ENCODE data around the gene SETBP1.

SETBP1 gene

GRCh38 chr18:44786257-44786656 is 105.6 kb downstream of the SETBP1 start:
- TF ChIP-seq ZFP30 (CRISPR knock-in tag; IDR thresholded peaks at IDR 0.05) (no peak), PPARA (CRISPR knock-in tag; IDR thresholded peaks at IDR 0.05; ENCODE audit: borderline replicate concordance) (no peak), TCF4 (CRISPR knock-in tag; IDR thresholded peaks at IDR 0.05; ENCODE audit: borderline replicate concordance) (no peak), ZC3H10 (CRISPR knock-in tag; IDR thresholded peaks at IDR 0.05) (no peak), ZNF8 (CRISPR knock-in tag; IDR thresholded peaks at IDR 0.05) (no peak), TOX (CRISPR knock-in tag; IDR thresholded peaks at IDR 0.05; ENCODE audit: borderline replicate concordance) (no peak), RARB (CRISPR knock-in tag; IDR thresholded peaks at IDR 0.05) (no peak), ISL1 (CRISPR knock-in tag; IDR thresholded peaks at IDR 0.05) (no peak), TSHZ2 (CRISPR knock-in tag; IDR thresholded peaks at IDR 0.05) (no peak), CSDC2 (CRISPR knock-in tag; IDR thresholded peaks at IDR 0.05) (no peak), ZFP3 (CRISPR knock-in tag; IDR thresholded peaks at IDR 0.05) (no peak)
- no peak for ATAC-seq

- TF ChIP-seq TOX (CRISPR knock-in tag; IDR thresholded peaks at IDR 0.05; ENCODE audit: borderline replicate concordance) (no peak), OSR1 (CRISPR knock-in tag; IDR thresholded peaks at IDR 0.05) (no peak), ZFP30 (CRISPR knock-in tag; IDR thresholded peaks at IDR 0.05) (no peak), GLIS3 (CRISPR knock-in tag; IDR thresholded peaks at IDR 0.05) (no peak), ISL1 (CRISPR knock-in tag; IDR thresholded peaks at IDR 0.05) (no peak), TCF4 (CRISPR knock-in tag; IDR thresholded peaks at IDR 0.05; ENCODE audit: borderline replicate concordance) (no peak), CSRNP3 (CRISPR knock-in tag; IDR thresholded peaks at IDR 0.05) (no peak), ESRRG (CRISPR knock-in tag; IDR thresholded peaks at IDR 0.05) (no peak), SNAI2 (CRISPR knock-in tag; IDR thresholded peaks at IDR 0.05) (no peak), ZNF70 (CRISPR knock-in tag; IDR thresholded peaks at IDR 0.05) (no peak), POU6F1 (CRISPR knock-in tag; IDR thresholded peaks at IDR 0.05; ENCODE audit: borderline replicate concordance, low read depth) (no peak), RARB (CRISPR knock-in tag; IDR thresholded peaks at IDR 0.05) (no peak), CREB5 (CRISPR knock-in tag; IDR thresholded peaks at IDR 0.05; ENCODE audit: low read depth) (no peak), CSDC2 (CRISPR knock-in tag; IDR thresholded peaks at IDR 0.05) (no peak), TSHZ2 (CRISPR knock-in tag; IDR thresholded peaks at IDR 0.05) (no peak), ARNTL (CRISPR knock-in tag; IDR thresholded peaks at IDR 0.05; ENCODE audit: borderline replicate concordance, low read depth) (no peak), ZNF8 (CRISPR knock-in tag; IDR thresholded peaks at IDR 0.05) (no peak), PPARA (CRISPR knock-in tag; IDR thresholded peaks at IDR 0.05; ENCODE audit: borderline replicate concordance) (no peak), BACH2 (CRISPR knock-in tag; IDR thresholded peaks at IDR 0.05; ENCODE audit: borderline replicate concordance) (no peak)
- ATAC-seq: no peak
Measured at GRCh38 chr18:44786688-44787087, 106.0 kb downstream of the SETBP1 start.

Measured in SK-N-SH treated with all-trans-retinoic acid at 6 μM for 48 hours (cell line).